Uterus (tissue), 4 donors: ENCODE measurements around the gene GZMM. TPM values are rescaled to one million over a fixed set of nuclear protein-coding genes. Genes with fewer than 3 reads are reported as not detected.
A peak's percentile ranks its signal among the peaks of the same experiment; 100 is the strongest.

Experiments
- DNase-seq, 2 donors: peaks; one replicate each; pipeline ENCODE4 v3.0.0-alpha.2; 2019 to 2020
- H3K27ac ChIP-seq, 2 donors: fragments of 200-600 bp; sonication (generic); 1 replicate in 1 of 2; 2 replicates in 1 of 2; pipeline ENCODE4 v1.5.1; 2016 to 2018
- H3K27me3 ChIP-seq, 2 donors: fragments of 200-600 bp; sonication (generic); one replicate each; pipeline ENCODE4 v1.5.1; 2018 to 2019; ENCODE audit warnings: control low read depth in 1 of 2
- H3K36me3 ChIP-seq, 2 donors: fragments of 200-600 bp; sonication (generic); one replicate each; pipeline ENCODE4 v1.5.1; 2019; ENCODE audit warnings: control low read depth in 1 of 2
- H3K4me1 ChIP-seq, 2 donors: fragments of 200-600 bp; sonication (generic); one replicate each; pipeline ENCODE4 v1.5.1; 2018 to 2019; ENCODE audit warnings: control low read depth in 1 of 2
- H3K4me3 ChIP-seq, 2 donors: fragments of 200-600 bp; sonication (generic); 1 replicate in 1 of 2; 2 replicates in 1 of 2; pipeline ENCODE4 v1.5.1; 2018 to 2019; ENCODE audit warnings: mild to moderate bottlenecking in 1 of 2
- H3K9me3 ChIP-seq, 2 donors: fragments of 200-600 bp; sonication (generic); one replicate each; pipeline ENCODE4 v1.5.1; 2019; ENCODE audit warnings: control low read depth in 1 of 2
- CTCF ChIP-seq, 4 experiments: fragments of 200-600 bp in 2 of 4; fragments of 450-650 bp in 2 of 4; sonication (generic) in 2 of 4; IDR thresholded peaks; one replicate each; pipeline ENCODE4 v1.5.1; 2016 to 2019; ENCODE audit warnings: antibody characterized with exemption in 4 of 4, mild to moderate bottlenecking in 2 of 4, moderate library complexity in 1 of 4
- POLR2A ChIP-seq, 2 donors: fragments of 450-650 bp; IDR thresholded peaks; one replicate each; pipeline ENCODE4 v1.6.1; 2016; ENCODE audit warnings: antibody characterized with exemption in 2 of 2, mild to moderate bottlenecking in 1 of 2, moderate library complexity in 1 of 2
- intact Hi-C: fragments of 100-400 bp; cut with DNase I; formaldehyde crosslinking; loops from one replicate; pipeline ENCODE4 v1.15.1; 2023; ENCODE audit warnings: low total_unique reads
- total RNA-seq, 4 donors: library from RNA; depleted of rRNA in 3 of 4; stranded (reverse); fragments of >200 nt in 3 of 4; gene quantifications; one replicate each; pipeline versions ENCODE4 v1.1.0 to v1.2.4, GENCODE V29; 2014 to 2023
- donor health status: DM: yes; HTN: yes; CAD: no.

Gene GZMM
- total RNA-seq, 4 donors from 2014 or later: 0.62 to 1.6 TPM; not detected in 2

GRCh38 chr19:507286-508203 is 36.3 kb upstream of the GZMM start, which contains the start of gene TPGS1:
Gene TPGS1, plus strand, starts transcription at chr19:507497. Its CDS starts 10 bp downstream, at chr19:507507.
- DNase-seq: peak; percentile 60 to 71
- no peaks in the 10 kb centered on the region for H3K27me3 ChIP-seq
- intact Hi-C loops: no loop called here

GRCh38 chr19:508204-509150 is 35.4 kb upstream of the GZMM start:
- Histone ChIP-seq H3K27ac (no peak overlapping the region), H3K36me3 (no peaks in the 10 kb centered on the region)
- intact Hi-C loops: no loop called here

More at GRCh38 chr19:507286-508203, 36.3 kb upstream of the GZMM start, which contains the start of gene TPGS1:
- Histone ChIP-seq H3K4me1 (peaks cover 0 to 7% of the 10 kb centered on the region in 2 donors), H3K9me3 (no peaks in the 10 kb centered on the region), H3K27ac (peak within 1 kb of the TSS; percentile 91 to 93), H3K4me3 (peak within 1 kb of the TSS; percentile 82 to 99), H3K36me3 (no peaks in the 10 kb centered on the region)
- TF ChIP-seq CTCF (IDR thresholded peaks at IDR 0.05) (peak in 1 of 4 experiments; percentile 36), POLR2A (IDR thresholded peaks at IDR 0.05) (no peak)

GRCh38 chr19:510606-511100 is 33.2 kb upstream of the GZMM start:
- H3K27ac ChIP-seq: peak overlapping the region; percentile 40 to 41
- peaks cover 0 to 7% of the 10 kb centered on the region in 2 donors for H3K4me1 ChIP-seq
- H3K27me3 ChIP-seq: no peaks in the 10 kb centered on the region
- H3K9me3 ChIP-seq: no peaks in the 10 kb centered on the region
- intact Hi-C loops: no loop called here
- peak; percentile 56 to 68 for DNase-seq
- H3K4me3 ChIP-seq: no peak overlapping the region
- no peaks in the 10 kb centered on the region for H3K36me3 ChIP-seq
- TF ChIP-seq POLR2A (IDR thresholded peaks at IDR 0.05) (no peak), CTCF (IDR thresholded peaks at IDR 0.05) (peak; percentile 52 to 79 (median 76))

More at GRCh38 chr19:508204-509150, 35.4 kb upstream of the GZMM start:
- DNase-seq: no peak
- Histone ChIP-seq H3K4me3 (peak overlapping the region; percentile 82 to 99), H3K9me3 (no peaks in the 10 kb centered on the region), H3K27me3 (no peaks in the 10 kb centered on the region), H3K4me1 (peaks cover 0 to 7% of the 10 kb centered on the region in 2 donors)
- TF ChIP-seq CTCF (IDR thresholded peaks at IDR 0.05) (no peak), POLR2A (IDR thresholded peaks at IDR 0.05) (no peak)

- H3K36me3 ChIP-seq: no peaks in the 10 kb centered on the region
- peak overlapping the region; percentile 40 to 41 for H3K27ac ChIP-seq
- TF ChIP-seq CTCF (IDR thresholded peaks at IDR 0.05) (no peak), POLR2A (IDR thresholded peaks at IDR 0.05) (no peak)
- intact Hi-C loops: no loop called here
- no peak overlapping the region for H3K4me3 ChIP-seq
- no peaks in the 10 kb centered on the region for H3K27me3 ChIP-seq
- peaks cover 0 to 7% of the 10 kb centered on the region in 2 donors for H3K4me1 ChIP-seq
- no peak for DNase-seq
- H3K9me3 ChIP-seq: no peaks in the 10 kb centered on the region
These were observed 32.6 kb upstream of the GZMM start for GRCh38 chr19:511101-511851.
